Neural progenitor cell (in vitro differentiated cells): Measurements from ENCODE around the gene AGO1. TPM values are rescaled to one million over a fixed set of nuclear protein-coding genes. Genes with fewer than 3 reads are reported as not detected.

Experiments
- DNase-seq: peaks from one replicate; pipeline ENCODE4 v3.0.0-alpha.2; 2016; ENCODE audit warnings: low spot score
- H2AFZ ChIP-seq: fragments of 200-600 bp; sonication (generic); replicated peaks from 2 replicates; pipeline ENCODE4 v1.6.1; 2016; ENCODE audit warnings: antibody characterized with exemption
- H3F3A ChIP-seq: fragments of 200-600 bp; sonication (generic); 2 replicates; pipeline ENCODE4 v1.6.1; 2016; ENCODE audit warnings: antibody characterized with exemption, low read depth
- H3K27ac ChIP-seq: fragments of 200-600 bp; sonication (generic); 2 replicates; pipeline ENCODE4 v1.5.1; 2016; ENCODE audit warnings: mild to moderate bottlenecking
- H3K27me3 ChIP-seq: fragments of 200-600 bp; sonication (generic); 2 replicates; pipeline ENCODE4 v1.6.1; 2016; ENCODE audit warnings: mild to moderate bottlenecking, moderate library complexity
- H3K36me3 ChIP-seq: fragments of 200-600 bp; sonication (generic); 2 replicates; pipeline ENCODE4 v1.5.1; 2016
- H3K4me1 ChIP-seq: fragments of 200-600 bp; sonication (generic); 2 replicates; pipeline ENCODE4 v1.6.1; 2016; ENCODE audit warnings: mixed run types
- H3K4me2 ChIP-seq: fragments of 200-600 bp; sonication (generic); 2 replicates; pipeline ENCODE4 v1.6.1; 2016
- H3K4me3 ChIP-seq: fragments of 200-600 bp; sonication (generic); 2 replicates; pipeline ENCODE4 v1.5.1; 2016
- H3K79me2 ChIP-seq: fragments of 200-600 bp; sonication (generic); 2 replicates; pipeline ENCODE4 v1.6.1; 2016; ENCODE audit warnings: low read depth
- H3K9ac ChIP-seq: fragments of 200-600 bp; sonication (generic); 2 replicates; pipeline ENCODE4 v1.6.1; 2016
- H3K9me3 ChIP-seq: fragments of 200-600 bp; sonication (generic); 2 replicates; pipeline ENCODE4 v1.5.1; 2016; ENCODE audit warnings: low read depth
- H4K20me1 ChIP-seq: fragments of 200-600 bp; sonication (generic); 2 replicates; pipeline ENCODE4 v1.6.1; 2016; ENCODE audit warnings: low read depth
- H3K27ac Mint-ChIP-seq: 3 replicates; pipeline ENCODE4 v1.8.0; 2021; ENCODE audit warnings: mixed read lengths
- H3K27me3 Mint-ChIP-seq: 2 replicates; pipeline ENCODE4 v1.8.0; 2022; ENCODE audit warnings: low read depth, mild to moderate bottlenecking, inconsistent platforms, moderate library complexity, mixed read lengths; ENCODE audit not compliant: insufficient read depth
- H3K36me3 Mint-ChIP-seq: 3 replicates; pipeline ENCODE4 v1.8.0; 2021; ENCODE audit warnings: mixed read lengths
- H3K4me1 Mint-ChIP-seq: 3 replicates; pipeline ENCODE4 v1.8.0; 2021; ENCODE audit warnings: mixed read lengths
- H3K4me3 Mint-ChIP-seq: 3 replicates; pipeline ENCODE4 v1.8.0; 2021; ENCODE audit warnings: mild to moderate bottlenecking, moderate library complexity, mixed read lengths
- H3K9me3 Mint-ChIP-seq: 3 replicates; pipeline ENCODE4 v1.8.0; 2020; ENCODE audit warnings: mixed read lengths
- CTCF ChIP-seq: fragments of 200-600 bp; sonication (generic); IDR thresholded peaks from 2 replicates; pipeline ENCODE4 v1.5.1; 2017; ENCODE audit warnings: antibody characterized with exemption, mild to moderate bottlenecking
- EZH2 ChIP-seq: fragments of 200-600 bp; sonication (generic); IDR thresholded peaks from 2 replicates; pipeline ENCODE4 v1.6.1; 2017; ENCODE audit warnings: antibody characterized with exemption, mild to moderate bottlenecking, moderate library complexity
- EZH2phosphoT487 ChIP-seq: fragments of 200-600 bp; sonication (generic); IDR thresholded peaks from 2 replicates; pipeline ENCODE4 v1.6.1; 2017; ENCODE audit warnings: antibody characterized with exemption
- total RNA-seq: library from RNA; depleted of rRNA; stranded (reverse); fragments of >200 nt; gene quantifications from 2 replicates; pipeline ENCODE4 v1.2.3, GENCODE V29; 2015; ENCODE audit warnings: low replicate concordance

Gene AGO1
- total RNA-seq, 1 donor from 2014 or later, result 24.1 TPM

DNA sequence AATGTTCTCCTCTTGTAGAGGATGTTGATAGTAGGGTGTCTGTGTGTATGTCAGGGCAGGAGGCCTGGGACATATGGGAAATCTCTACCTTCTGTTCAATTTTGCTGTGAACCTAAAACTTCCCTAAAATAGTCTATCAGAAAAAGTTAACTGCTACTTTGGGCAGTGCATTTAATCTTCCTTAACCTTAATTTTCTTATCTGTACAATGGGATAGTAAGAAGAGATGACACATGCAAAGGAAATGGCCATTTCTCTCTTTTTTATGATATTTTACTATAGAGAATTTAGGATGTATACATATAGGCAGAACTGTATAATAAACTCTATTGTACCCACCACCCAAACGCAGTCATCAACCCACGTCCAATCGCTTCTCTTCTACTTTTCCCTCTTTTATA, 56.5 kb downstream of the AGO1 start:
- H3K9me3 Mint-ChIP-seq, result no peaks in the 10 kb centered on the region
- Histone ChIP-seq H3K9ac (no peak overlapping the region), H2AFZ (no peak overlapping the region), H3K27me3 (no peaks in the 10 kb centered on the region), H3K4me2 (no peak overlapping the region), H3K79me2 (peaks cover 99% of the 10 kb centered on the region), H3K36me3 (no peaks in the 10 kb centered on the region), H3F3A (no peaks in the 10 kb centered on the region), H3K27ac (no peak overlapping the region), H3K9me3 (no peaks in the 10 kb centered on the region), H4K20me1 (peaks cover 33% of the 10 kb centered on the region), H3K4me3 (no peak overlapping the region), H3K4me1 (no peaks in the 10 kb centered on the region)
- H3K4me3 Mint-ChIP-seq, result no peak overlapping the region
- H3K27ac Mint-ChIP-seq, result no peak overlapping the region
- DNase-seq, result no peak
- H3K27me3 Mint-ChIP-seq, result no peaks in the 10 kb centered on the region
- peaks cover 1% of the 10 kb centered on the region for H3K36me3 Mint-ChIP-seq
- TF ChIP-seq EZH2phosphoT487 (no peak), EZH2 (no peak), CTCF (no peak)
- H3K4me1 Mint-ChIP-seq, result peaks cover 13% of the 10 kb centered on the region

- Mint-ChIP-seq H3K27ac (no peak overlapping the region), H3K4me3 (no peak overlapping the region), H3K27me3 (no peaks in the 10 kb centered on the region), H3K9me3 (no peaks in the 10 kb centered on the region), H3K36me3 (no peaks in the 10 kb centered on the region), H3K4me1 (no peaks in the 10 kb centered on the region)
- H3K27ac ChIP-seq, result no peak overlapping the region
- H3F3A ChIP-seq, result peaks cover 4% of the 10 kb centered on the region
- H2AFZ ChIP-seq, result no peak overlapping the region
- H3K4me3 ChIP-seq, result no peak overlapping the region
- no peaks in the 10 kb centered on the region for H3K9me3 ChIP-seq
- H3K9ac ChIP-seq, result no peak overlapping the region
- TF ChIP-seq EZH2phosphoT487 (no peak), CTCF (no peak), EZH2 (no peak)
- no peaks in the 10 kb centered on the region for H3K27me3 ChIP-seq
- no peak overlapping the region for H3K4me2 ChIP-seq
- peaks cover 23% of the 10 kb centered on the region for H4K20me1 ChIP-seq
- no peaks in the 10 kb centered on the region for H3K36me3 ChIP-seq
- no peaks in the 10 kb centered on the region for H3K4me1 ChIP-seq
- peaks cover 96% of the 10 kb centered on the region for H3K79me2 ChIP-seq
- no peak for DNase-seq
These were observed 62.3 kb downstream of the AGO1 start for GRCh38 chr1:35945327-35945726.

- Histone ChIP-seq H3K79me2 (peaks cover 81% of the 10 kb centered on the region), H3K9ac (no peak overlapping the region), H3K4me3 (no peak overlapping the region), H3K9me3 (no peaks in the 10 kb centered on the region), H3K27me3 (no peaks in the 10 kb centered on the region), H4K20me1 (peaks cover 7% of the 10 kb centered on the region), H3K27ac (no peak overlapping the region), H3F3A (peaks cover 4% of the 10 kb centered on the region), H3K4me1 (no peaks in the 10 kb centered on the region), H3K4me2 (no peak overlapping the region), H3K36me3 (no peaks in the 10 kb centered on the region), H2AFZ (no peak overlapping the region)
- TF ChIP-seq CTCF (no peak), EZH2phosphoT487 (no peak), EZH2 (no peak)
- no peak for DNase-seq
- Mint-ChIP-seq H3K27ac (no peak overlapping the region), H3K4me3 (no peak overlapping the region), H3K36me3 (no peaks in the 10 kb centered on the region), H3K4me1 (no peaks in the 10 kb centered on the region), H3K27me3 (no peaks in the 10 kb centered on the region), H3K9me3 (no peaks in the 10 kb centered on the region)
These were observed 64.5 kb downstream of the AGO1 start for GRCh38 chr1:35947547-35947946.

- H3K4me1 Mint-ChIP-seq, result no peaks in the 10 kb centered on the region
- no peaks in the 10 kb centered on the region for H3K9me3 Mint-ChIP-seq
- no peak overlapping the region for H3K9ac ChIP-seq
- no peak overlapping the region for H3K27ac Mint-ChIP-seq
- no peaks in the 10 kb centered on the region for H3K9me3 ChIP-seq
- no peaks in the 10 kb centered on the region for H3K36me3 ChIP-seq
- no peak overlapping the region for H2AFZ ChIP-seq
- no peak overlapping the region for H3K27ac ChIP-seq
- peaks cover 4% of the 10 kb centered on the region for H4K20me1 ChIP-seq
- H3F3A ChIP-seq, result peaks cover 3% of the 10 kb centered on the region
- H3K36me3 Mint-ChIP-seq, result no peaks in the 10 kb centered on the region
- H3K27me3 ChIP-seq, result no peaks in the 10 kb centered on the region
- no peak overlapping the region for H3K4me3 Mint-ChIP-seq
- TF ChIP-seq CTCF (no peak), EZH2phosphoT487 (no peak), EZH2 (no peak)
- H3K79me2 ChIP-seq, result peaks cover 14% of the 10 kb centered on the region
- no peaks in the 10 kb centered on the region for H3K4me1 ChIP-seq
- no peaks in the 10 kb centered on the region for H3K27me3 Mint-ChIP-seq
- H3K4me2 ChIP-seq, result no peak overlapping the region
- H3K4me3 ChIP-seq, result no peak overlapping the region
- DNase-seq, result no peak
These were observed 75.5 kb downstream of the AGO1 start for GRCh38 chr1:35958558-35958957.
